ENCODE data around the gene ZP3.
A peak's percentile ranks its signal among the peaks of the same experiment; 100 is the strongest.
"Not testable (repeated sequence)": the region's sequence is repeated elsewhere in the genome, so short reads cannot be mapped to it uniquely, and the experiment has no call there.

The ZP3 gene

GRCh38 chr7:76445577-76446008 lies 20.8 kb downstream of the ZP3 start:
- H3K4me1 ChIP-seq; H3K27ac ChIP-seq; H3K27me3 ChIP-seq; H3K9me3 ChIP-seq; H3K36me3 ChIP-seq; H3K4me3 ChIP-seq; intact Hi-C loops (cut with DNase I; ENCODE audit: low total_unique reads): not testable (repeated sequence)
- DNase-seq: peak in 1 of 2 donors; percentile 74

- H3K36me3 ChIP-seq; H3K9me3 ChIP-seq; H3K27me3 ChIP-seq; intact Hi-C loops (cut with DNase I; ENCODE audit: low total_unique reads); H3K27ac ChIP-seq; H3K4me3 ChIP-seq; DNase-seq; H3K4me1 ChIP-seq: not testable (repeated sequence)
Measured at GRCh38 chr7:76457017-76457416, 32.3 kb downstream of the ZP3 start.

- intact Hi-C loops (cut with DNase I; ENCODE audit: low total_unique reads); H3K36me3 ChIP-seq; H3K27me3 ChIP-seq; DNase-seq; H3K4me1 ChIP-seq; H3K9me3 ChIP-seq; H3K27ac ChIP-seq; H3K4me3 ChIP-seq: not testable (repeated sequence)
Measured at GRCh38 chr7:76458504-76458903, 33.8 kb downstream of the ZP3 start.

GRCh38 chr7:76460767-76461166 lies 36.0 kb downstream of the ZP3 start:
- H3K27me3 ChIP-seq; H3K36me3 ChIP-seq; H3K27ac ChIP-seq; intact Hi-C loops (cut with DNase I; ENCODE audit: low total_unique reads); H3K4me3 ChIP-seq; H3K4me1 ChIP-seq; DNase-seq; H3K9me3 ChIP-seq: not testable (repeated sequence)

GRCh38 chr7:76461464-76462101 lies 36.8 kb downstream of the ZP3 start, which contains the start of gene DTX2:
DTX2 (plus strand) TSS chr7:76461709; CDS start chr7:76480510, 18,801 bp downstream.
- peak in 1 of 2 donors; percentile 74 for DNase-seq
- H3K27me3 ChIP-seq; H3K36me3 ChIP-seq; intact Hi-C loops (cut with DNase I; ENCODE audit: low total_unique reads); H3K4me1 ChIP-seq; H3K9me3 ChIP-seq: not testable (repeated sequence)
- Histone ChIP-seq H3K27ac (peak within 1 kb of the TSS; percentile 75 to 79), H3K4me3 (peak within 1 kb of the TSS; percentile 60 to 65)

GRCh38 chr7:76462271-76462882 lies 37.6 kb downstream of the ZP3 start:
- H3K9me3 ChIP-seq; DNase-seq; H3K27me3 ChIP-seq; H3K4me1 ChIP-seq; H3K36me3 ChIP-seq; H3K27ac ChIP-seq; intact Hi-C loops (cut with DNase I; ENCODE audit: low total_unique reads); H3K4me3 ChIP-seq: not testable (repeated sequence)

- H3K4me1 ChIP-seq; intact Hi-C loops (cut with DNase I; ENCODE audit: low total_unique reads); H3K36me3 ChIP-seq; H3K9me3 ChIP-seq; H3K27ac ChIP-seq; DNase-seq; H3K4me3 ChIP-seq; H3K27me3 ChIP-seq: not testable (repeated sequence)
Measured at GRCh38 chr7:76464959-76465358, 40.2 kb downstream of the ZP3 start.

GRCh38 chr7:76465950-76466349 lies 41.2 kb downstream of the ZP3 start:
- H3K4me3 ChIP-seq; H3K36me3 ChIP-seq; intact Hi-C loops (cut with DNase I; ENCODE audit: low total_unique reads); H3K4me1 ChIP-seq; H3K27me3 ChIP-seq; H3K27ac ChIP-seq; H3K9me3 ChIP-seq; DNase-seq: not testable (repeated sequence)

GRCh38 chr7:76467743-76468404 lies 43.1 kb downstream of the ZP3 start:
- DNase-seq; intact Hi-C loops (cut with DNase I; ENCODE audit: low total_unique reads); H3K9me3 ChIP-seq; H3K27ac ChIP-seq; H3K4me3 ChIP-seq; H3K36me3 ChIP-seq; H3K27me3 ChIP-seq; H3K4me1 ChIP-seq: not testable (repeated sequence)

- H3K4me1 ChIP-seq; H3K36me3 ChIP-seq; DNase-seq; intact Hi-C loops (cut with DNase I; ENCODE audit: low total_unique reads); H3K4me3 ChIP-seq; H3K27me3 ChIP-seq; H3K27ac ChIP-seq; H3K9me3 ChIP-seq: not testable (repeated sequence)
Measured at GRCh38 chr7:76471556-76472221, 46.9 kb downstream of the ZP3 start.

GRCh38 chr7:76473097-76473496 lies 48.3 kb downstream of the ZP3 start:
- intact Hi-C loops (cut with DNase I; ENCODE audit: low total_unique reads); DNase-seq; H3K36me3 ChIP-seq; H3K4me3 ChIP-seq; H3K27ac ChIP-seq; H3K27me3 ChIP-seq; H3K9me3 ChIP-seq; H3K4me1 ChIP-seq: not testable (repeated sequence)

- H3K4me3 ChIP-seq; intact Hi-C loops (cut with DNase I; ENCODE audit: low total_unique reads); DNase-seq; H3K27ac ChIP-seq; H3K4me1 ChIP-seq; H3K9me3 ChIP-seq; H3K27me3 ChIP-seq: not testable (repeated sequence)
- H3K36me3 ChIP-seq: peaks cover 0 to 13% (median 10%) of the 10 kb centered on the region in 3 donors
Measured at GRCh38 chr7:76476280-76476679, 51.5 kb downstream of the ZP3 start.

GRCh38 chr7:76476742-76477474 lies 52.2 kb downstream of the ZP3 start:
- H3K27ac ChIP-seq: not testable (repeated sequence)

More at GRCh38 chr7:76476742-76477474, 52.2 kb downstream of the ZP3 start:
- H3K9me3 ChIP-seq; H3K4me3 ChIP-seq; H3K4me1 ChIP-seq; H3K27me3 ChIP-seq; intact Hi-C loops (cut with DNase I; ENCODE audit: low total_unique reads); DNase-seq: not testable (repeated sequence)
- peaks cover 0 to 11% (median 10%) of the 10 kb centered on the region in 3 donors for H3K36me3 ChIP-seq

Data from tibial artery (tissue), 4 donors.